Posterior cingulate gyrus (tissue), 11 donors: ENCODE measurements around the gene KYAT1.
A peak's percentile ranks its signal among the peaks of the same experiment; 100 is the strongest.
"Not testable (repeated sequence)": the region's sequence is repeated elsewhere in the genome, so short reads cannot be mapped to it uniquely, and the experiment has no call there.

ENCODE experiments used
- DNase-seq, 10 donors: peaks; one replicate each; pipeline versions ENCODE4 v3.0.0 to v3.0.0-alpha.2; 2020 to 2021; ENCODE audit warnings: mixed read lengths in 3 of 10
- intact Hi-C: fragments of 100-400 bp; cut with DNase I; formaldehyde crosslinking; loops from one replicate; pipeline ENCODE4 v1.15.1; 2023

The KYAT1 gene

DNA sequence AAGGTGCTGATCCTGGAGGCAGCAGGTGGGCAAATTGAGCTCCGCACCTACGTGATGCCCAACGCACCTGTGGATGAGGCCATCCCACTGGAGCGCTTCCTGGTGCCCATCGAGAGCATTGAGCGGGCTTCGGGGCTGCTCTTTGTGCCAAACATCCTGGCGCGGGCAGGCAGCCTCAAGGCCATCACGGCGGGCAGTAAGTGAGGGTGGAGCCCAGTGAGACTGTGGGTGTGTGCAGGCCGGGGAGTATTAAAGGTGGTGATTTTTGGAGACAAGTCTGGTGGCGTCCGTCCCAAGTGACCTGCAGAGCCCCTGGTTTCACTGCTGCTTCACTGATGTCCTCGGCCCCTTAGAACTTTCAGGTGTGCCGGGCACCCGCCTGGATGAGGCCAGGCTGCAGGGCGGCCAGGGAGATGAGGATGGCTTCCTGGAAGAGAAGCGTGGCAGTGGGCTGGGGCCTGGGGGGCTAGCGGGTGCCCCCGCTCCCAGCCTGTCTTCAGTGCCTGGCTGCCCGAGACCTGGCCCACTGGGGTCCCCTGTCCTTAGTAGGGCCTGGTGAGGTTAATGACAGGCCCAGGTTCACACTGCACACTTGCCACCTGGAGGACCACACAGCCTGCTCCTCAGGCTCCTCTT is 59.2 kb downstream of the KYAT1 start:
- intact Hi-C loops: no loop called here
- DNase-seq: peak in 2 of 10 donors; percentile 51 to 66

DNA sequence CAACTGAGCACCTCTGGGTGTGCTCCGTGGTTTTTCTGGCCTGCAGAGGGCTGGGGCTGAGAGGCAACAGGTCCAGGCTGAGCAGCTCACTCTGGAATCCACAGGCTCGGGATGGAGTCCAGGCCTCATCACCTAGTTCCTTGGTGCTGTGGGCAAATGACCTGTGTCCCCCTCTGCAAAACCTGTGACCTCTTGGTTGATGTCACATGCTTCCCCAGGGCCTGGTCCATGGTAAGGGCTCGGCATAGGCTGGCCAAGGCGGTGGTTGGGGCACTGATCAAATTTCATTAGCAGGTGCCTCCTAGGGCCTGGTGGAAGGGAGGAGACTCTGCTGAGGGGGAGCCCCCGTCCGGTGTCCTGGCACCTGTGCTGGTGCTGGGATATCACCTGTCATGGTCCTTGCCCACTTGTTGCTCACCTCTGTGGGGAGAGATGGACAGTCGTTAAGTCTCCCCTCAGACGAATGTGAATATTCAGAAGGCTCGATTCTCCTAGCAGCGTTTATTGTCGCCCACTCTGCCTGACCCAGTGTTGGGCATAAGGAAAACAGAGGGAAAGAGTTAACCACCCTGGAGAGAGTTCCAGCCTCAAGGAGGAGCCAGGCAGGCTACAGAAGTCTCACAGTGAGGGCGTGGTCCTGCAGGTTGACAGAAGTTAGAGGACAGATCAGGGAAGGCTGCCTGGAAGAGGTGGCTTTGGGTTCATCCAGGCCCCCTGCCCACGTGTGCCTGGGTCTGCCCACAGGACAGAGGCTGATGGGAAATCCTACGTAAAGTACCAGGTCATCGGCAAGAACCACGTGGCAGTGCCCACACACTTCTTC is 60.0 kb downstream of the KYAT1 start:
- intact Hi-C loops: no loop called here
- DNase-seq: peak in 2 of 10 donors; percentile 42 to 50

DNA sequence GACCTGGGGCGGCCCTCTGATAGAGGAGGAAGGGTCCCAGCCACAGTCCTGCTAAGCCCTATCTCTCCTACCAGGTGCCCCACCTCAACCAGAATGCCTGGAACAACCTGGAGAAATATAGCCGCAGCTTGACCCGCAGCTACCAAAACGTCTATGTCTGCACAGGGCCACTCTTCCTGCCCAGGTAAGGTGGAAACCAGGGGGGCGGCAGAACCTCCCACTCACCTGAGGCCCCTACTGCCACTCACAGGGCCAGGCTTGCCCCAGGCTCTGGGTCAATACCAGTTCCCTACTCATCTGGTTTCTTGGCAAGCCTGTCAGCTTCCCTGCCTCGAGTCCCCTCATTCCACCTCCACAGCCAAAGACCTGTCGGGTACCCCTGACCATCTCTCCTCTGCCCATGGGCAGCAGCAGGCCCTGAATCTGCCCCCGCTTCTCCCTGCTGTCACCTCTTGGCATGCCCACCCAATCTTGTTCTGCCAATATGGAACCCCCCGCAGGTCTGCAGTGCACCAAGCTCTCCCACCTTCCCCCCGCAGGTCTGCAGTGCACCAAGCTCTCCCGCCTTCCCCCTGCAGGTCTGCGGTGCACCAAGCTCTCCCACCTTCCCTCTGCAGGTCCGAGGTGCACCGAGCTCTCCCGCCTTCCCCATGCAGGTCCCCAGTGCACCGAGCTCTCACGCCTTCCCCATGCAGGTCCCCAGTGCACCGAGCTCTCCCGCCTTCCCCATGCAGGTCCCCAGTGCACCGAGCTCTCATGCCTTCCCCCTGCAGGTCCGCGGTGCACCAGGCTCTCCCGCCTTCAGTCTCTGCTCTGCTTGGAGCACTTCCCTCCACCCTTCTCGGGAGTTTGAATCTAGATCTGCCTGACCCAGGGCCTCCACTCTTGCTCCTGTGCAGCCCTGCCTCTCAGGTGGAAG is 60.8 kb downstream of the KYAT1 start:
- intact Hi-C loops: no loop called here

DNA sequence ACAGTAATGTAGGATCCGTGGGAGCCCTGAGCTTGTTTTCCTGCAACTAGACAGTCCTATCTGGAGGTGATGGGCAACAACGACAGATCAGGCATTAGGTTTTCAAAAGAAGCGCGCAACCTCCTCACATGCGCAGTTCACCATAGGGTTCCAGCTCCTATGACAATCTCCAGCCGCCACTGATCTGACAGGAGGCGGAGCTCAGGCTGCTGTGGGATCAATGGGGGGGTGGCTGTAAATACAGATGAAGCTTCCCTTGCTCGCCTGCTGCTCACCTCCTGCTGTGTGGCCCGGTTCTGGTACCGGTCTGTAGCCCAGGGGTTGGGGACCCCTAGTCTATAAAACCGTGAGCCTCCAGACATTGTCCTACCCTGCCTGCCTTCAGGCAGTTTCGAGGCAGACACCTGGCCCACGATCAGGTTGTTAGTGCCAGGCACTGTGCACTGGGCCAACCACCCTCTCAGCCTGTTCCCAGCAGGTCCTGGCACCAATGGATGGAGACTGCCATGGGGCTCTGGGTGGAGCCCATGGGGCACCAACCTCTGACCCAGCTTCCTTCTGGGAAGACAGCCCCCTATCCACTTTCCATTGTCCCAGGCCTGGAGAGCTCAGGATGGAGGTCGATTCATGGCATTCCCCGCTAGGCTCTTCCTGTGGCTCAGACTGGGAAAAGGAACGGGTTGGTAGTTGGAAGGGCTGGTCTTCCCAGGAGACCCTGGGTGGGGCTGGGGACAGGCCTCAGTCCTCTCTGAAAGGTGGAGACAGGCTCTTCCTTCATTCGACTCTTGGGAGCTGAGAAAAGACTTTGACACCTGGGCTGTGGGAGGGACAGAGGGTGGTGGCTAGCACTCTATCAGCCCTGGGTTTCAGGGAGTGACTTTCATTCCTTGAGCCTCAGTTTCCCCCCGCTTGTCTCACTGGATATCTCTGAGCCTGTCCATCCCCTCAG is 61.8 kb downstream of the KYAT1 start:
- intact Hi-C loops: no loop called here
- DNase-seq: peak in 9 of 10 donors; percentile 31 to 93 (median 62)

More for the DNA sequence above, 60.8 kb downstream of the KYAT1 start:
- peak in 1 of 10 donors; percentile 73 for DNase-seq

DNA sequence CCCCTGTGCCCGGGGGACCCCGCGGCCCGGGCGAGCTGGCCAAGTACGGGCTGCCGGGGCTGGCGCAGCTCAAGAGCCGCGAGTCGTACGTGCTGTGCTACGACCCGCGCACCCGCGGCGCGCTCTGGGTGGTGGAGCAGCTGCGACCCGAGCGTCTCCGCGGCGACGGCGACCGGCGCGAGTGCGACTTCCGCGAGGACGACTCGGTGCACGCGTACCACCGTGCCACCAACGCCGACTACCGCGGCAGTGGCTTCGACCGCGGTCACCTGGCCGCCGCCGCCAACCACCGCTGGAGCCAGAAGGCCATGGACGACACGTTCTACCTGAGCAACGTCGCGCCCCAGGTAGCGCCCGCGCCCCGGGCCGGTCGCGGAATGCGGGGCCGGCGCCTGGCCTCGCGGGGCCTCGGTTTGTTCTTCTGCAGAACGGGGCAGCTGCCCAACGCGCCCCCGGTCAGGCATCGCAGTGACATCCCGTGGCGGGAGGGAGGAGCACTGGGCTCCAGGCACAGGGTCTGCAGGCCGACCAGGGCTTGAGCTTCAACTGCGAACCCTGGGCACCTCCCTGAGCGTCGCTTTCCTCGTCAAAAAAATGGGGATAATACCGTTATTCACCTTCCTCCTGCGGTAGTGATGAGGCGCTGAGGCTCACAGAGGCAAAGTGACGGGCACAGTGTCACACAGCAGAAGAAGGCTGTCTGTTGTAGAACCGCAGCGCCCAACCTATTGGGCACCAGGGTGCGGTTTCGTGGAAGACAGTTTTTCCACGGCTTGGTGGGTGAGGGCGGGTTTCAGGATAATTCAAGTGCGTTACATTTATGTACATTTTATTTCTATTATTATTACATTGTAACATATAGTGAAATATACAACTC is 62.7 kb downstream of the KYAT1 start:
- intact Hi-C loops: no loop called here
- peak in 9 of 10 donors; percentile 35 to 93 (median 45) for DNase-seq

DNA sequence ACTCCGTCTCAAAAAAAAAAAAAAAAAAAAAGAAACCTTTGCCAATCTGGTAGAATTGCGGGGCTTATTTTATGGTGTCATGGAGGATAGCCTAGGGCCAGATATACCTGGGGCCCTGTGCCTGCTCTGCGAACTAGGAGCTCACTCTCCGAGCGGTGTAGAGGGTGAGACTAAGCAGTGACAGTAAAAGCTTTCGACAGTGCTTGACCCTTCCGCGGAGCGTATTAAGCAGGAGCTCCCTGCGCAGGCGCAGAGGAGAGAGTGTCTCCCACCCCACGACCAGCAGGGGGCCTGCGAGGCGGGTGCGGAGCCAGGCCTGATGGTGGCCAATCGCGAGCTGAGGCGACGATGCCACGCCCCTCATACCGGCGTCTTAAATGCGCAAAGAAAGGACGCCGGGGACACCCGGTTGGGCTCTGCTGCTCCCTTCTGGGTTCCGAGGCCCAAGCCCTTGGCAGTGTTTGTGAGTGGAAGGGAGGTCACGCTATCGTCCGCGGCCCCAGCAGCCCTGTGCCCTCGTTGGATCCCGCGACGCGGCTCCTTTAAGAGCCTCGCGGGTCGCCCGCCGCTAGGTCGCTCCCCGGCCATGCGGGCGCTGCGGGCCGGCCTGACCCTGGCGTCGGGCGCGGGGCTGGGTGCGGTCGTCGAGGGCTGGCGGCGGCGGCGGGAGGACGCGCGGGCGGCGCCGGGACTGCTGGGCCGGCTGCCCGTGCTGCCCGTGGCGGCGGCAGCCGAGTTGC is 63.5 kb downstream of the KYAT1 start, which contains the start of gene ENDOG:
ENDOG (plus strand) TSS at position 402 of the 740 bp plus-strand sequence; CDS start at position 587, 185 bp downstream.
- peak; percentile 97 to 100 (median 98) for DNase-seq
- intact Hi-C loops: no loop called here

DNA sequence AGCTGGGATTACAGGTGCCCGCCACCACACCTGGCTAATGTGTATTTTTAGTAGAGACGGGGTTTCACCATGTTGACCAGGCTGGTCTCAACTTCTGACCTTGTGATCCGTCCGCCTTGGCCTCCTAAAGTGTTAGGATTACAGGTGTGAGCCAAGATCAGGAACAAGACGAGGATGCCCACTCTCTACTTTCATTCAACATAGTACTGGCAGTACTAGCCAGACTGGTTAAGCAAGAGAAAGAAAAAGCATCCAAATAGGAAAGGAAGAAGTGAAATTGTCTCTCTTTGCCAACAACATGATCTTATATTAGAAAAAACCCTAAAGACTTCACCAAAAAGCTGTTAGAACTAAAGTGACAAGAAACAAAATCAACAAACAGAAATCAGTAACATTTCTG is 70.9 kb downstream of the KYAT1 start:
- intact Hi-C loops: no loop called here
- DNase-seq: no peak

DNA sequence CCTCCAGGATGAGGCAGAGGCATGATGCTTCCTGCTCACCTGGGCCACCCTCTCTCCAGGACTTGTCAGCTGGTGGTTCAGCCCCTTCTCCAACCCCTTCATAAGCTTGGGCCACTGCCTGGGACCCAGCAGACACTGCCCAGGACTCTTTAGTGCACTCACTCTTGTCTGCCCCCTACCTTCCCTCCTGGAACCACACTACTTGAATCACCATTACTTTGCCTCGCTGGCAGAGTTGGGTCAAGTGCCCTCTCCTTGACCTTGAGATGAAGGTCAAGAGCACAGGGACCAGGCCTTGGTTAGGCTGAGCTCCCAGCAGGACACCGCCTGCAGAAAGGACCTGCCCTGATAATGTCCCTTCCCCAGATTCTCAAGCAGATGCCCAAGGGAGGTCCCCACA is 71.9 kb downstream of the KYAT1 start:
- DNase-seq: peak in 1 of 10 donors; percentile 39
- intact Hi-C loops: no loop called here

DNA sequence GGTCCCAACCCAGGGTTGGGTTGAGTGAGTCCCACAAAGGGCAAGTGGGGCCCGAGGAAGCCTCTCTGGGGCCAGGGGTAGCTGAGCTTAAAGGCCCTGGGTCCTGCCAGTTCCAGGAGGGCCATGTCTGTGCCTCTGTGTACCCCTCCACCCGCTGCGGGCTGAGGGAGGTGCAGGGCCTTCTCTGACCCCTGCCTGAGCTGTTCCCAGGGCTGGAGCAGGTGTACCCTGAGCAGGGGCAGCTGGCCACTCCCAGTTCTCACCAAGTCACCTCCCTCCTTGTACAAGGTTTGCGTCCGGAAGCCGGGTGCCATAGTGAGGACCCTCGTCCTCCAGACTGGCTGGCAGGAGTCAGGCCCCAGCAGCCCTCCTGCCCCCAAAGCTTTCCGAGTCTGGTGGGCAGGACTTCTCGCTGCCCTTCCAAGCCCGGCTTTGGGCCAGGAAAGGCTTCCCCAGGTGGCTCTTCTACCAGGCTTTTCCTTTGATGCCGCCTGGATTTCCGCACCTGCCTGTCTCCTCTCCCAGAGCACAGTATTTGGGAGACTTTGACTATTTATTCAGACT is 72.6 kb downstream of the KYAT1 start:
- intact Hi-C loops: no loop called here
- DNase-seq: peak in 2 of 10 donors; percentile 59 to 80

DNA sequence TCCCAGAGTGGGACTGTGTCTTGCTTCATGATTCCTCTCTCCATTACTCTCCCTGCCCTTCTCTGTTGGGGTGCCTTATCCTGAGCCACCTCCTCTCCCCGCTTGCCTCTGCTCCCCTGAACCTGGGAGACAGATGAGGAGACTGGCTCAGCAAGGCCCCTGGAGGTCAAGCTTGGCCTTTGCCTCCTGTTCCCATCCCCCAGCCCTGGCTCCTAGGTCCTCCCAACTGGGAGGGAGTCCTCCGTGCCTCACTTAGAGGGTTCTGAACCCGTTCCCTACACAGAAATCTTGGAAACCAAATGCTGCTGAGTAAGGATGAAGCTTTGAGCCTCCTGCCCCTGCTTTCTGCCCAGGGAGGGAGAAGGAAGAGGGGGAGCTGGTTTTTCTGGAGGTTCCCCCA is 73.2 kb downstream of the KYAT1 start:
- intact Hi-C loops: no loop called here
- peak in 1 of 10 donors; percentile 20 for DNase-seq

DNA sequence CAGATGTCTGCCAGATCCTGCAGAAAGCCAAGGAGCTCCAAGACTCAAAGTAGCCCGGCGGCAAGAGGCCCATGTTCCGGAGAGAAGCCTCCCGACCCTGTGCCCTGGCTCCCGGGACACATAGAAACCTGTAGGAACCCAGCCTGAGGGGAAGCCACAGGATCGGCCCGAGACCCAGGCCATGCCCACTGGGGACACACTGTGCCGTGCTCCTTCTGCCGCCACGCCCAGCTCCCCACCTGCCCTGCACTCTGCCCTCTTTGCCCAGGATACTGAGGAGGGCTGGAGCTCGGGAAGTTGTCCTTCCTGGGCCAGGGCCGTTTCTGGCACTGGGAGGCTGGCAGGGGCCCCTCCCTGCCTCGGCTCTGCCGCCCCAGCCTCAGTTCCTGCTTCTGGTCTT is 73.9 kb downstream of the KYAT1 start:
- intact Hi-C loops: no loop called here
- DNase-seq: peak in 1 of 10 donors; percentile 72

DNA sequence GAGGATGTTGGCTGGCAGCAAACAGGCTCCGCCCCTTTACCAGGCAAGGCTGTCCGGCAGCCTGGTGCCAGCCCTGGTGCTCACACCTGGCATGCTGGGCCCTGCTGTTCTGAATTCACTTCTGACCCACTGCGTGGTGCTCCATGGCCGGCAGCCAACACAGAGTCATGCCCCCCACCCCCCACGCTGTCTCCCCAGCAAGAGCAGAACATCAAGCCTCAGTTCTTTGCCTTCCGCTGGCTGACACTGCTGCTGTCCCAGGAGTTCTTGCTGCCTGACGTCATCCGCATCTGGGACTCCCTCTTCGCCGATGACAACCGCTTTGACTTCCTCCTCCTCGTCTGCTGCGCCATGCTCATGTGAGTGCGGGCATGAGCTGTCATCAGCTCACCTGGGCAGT is 76.1 kb downstream of the KYAT1 start:
- intact Hi-C loops: no loop called here
- DNase-seq: peak in 6 of 10 donors; percentile 14 to 93 (median 54)

DNA sequence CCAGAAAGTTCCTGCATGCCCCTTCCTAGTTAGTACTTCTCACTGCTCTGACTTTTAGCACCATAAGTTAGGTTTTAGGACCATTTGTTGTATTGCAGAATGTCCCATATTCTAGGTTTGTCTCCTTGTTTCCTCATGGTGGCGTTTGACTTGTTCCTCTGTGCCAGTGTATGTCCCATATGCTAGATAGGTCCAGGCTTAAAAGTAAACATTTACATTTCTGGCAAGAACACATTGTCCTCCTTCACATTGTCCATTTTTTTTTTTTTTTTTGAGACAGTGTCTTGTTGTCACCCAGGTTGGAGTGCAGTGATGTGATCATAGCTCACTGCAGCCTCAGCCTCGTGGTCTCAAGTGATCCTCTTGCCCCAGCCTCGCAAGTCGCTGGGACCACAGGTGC is 79.3 kb downstream of the KYAT1 start:
- intact Hi-C loops: no loop called here
- DNase-seq: peak in 1 of 10 donors; percentile 13

DNA sequence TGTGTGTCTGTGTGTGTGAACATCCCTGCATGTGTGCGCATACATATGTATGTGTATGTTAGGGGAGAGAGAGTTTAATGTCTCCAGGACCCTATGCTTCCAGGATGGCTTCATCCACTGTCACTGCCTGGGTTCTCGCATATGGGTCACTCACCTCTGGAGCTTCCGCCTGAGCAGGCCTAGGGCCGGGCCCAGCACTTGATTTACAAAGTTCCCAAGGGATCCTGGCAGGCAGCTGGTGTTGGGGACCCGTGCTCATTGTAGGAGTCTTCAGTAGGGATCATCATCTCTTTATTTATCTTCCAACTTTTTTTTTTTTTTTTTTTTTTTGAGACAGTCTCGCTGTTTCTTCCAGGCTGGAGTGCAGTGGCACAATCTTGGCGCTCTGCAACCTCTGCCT is 81.7 kb downstream of the KYAT1 start:
- intact Hi-C loops: no loop called here
- DNase-seq: peak in 2 of 10 donors; percentile 67 to 75

DNA sequence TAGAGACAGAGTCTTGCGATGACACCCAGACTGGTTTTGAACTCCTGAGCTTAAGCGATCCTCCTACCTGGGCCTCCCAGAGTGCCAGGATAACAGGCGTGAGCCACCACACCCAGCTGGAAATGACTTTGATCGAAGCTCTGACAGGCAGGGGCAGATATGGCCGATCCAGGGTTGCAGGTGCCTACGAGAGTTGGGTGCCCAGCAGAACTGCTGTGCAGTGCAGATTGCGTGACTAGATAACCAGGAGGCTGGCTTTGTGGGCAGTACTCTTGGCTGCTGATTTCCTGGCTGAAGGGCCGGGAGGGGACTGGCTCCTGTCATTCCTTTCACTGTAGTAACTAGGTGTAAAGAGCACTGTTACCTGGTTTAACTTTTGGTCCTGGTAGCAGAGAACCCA is 82.9 kb downstream of the KYAT1 start:
- intact Hi-C loops: no loop called here
- DNase-seq: peak in 1 of 10 donors; percentile 71

DNA sequence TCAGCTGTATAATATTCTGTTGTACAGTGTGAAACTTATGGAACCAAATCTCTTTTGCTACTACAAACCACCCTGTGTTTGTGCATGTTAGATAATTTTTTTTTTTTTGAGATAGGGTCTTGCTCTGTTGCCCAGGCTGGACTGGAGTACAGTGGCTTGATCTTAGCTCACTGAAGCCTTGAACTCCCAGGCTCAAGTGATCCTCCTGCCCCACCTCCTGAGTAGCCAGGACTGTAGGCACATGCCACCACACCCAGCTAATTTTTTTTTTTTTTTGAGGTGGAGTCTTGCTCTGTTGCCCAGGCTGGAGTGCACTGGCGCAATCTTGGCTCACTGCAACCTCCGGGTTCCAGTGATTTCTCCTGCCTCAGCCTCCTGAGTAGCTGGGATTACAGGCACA is 86.8 kb downstream of the KYAT1 start:
- intact Hi-C loops, DNase-seq: not testable (repeated sequence)

DNA sequence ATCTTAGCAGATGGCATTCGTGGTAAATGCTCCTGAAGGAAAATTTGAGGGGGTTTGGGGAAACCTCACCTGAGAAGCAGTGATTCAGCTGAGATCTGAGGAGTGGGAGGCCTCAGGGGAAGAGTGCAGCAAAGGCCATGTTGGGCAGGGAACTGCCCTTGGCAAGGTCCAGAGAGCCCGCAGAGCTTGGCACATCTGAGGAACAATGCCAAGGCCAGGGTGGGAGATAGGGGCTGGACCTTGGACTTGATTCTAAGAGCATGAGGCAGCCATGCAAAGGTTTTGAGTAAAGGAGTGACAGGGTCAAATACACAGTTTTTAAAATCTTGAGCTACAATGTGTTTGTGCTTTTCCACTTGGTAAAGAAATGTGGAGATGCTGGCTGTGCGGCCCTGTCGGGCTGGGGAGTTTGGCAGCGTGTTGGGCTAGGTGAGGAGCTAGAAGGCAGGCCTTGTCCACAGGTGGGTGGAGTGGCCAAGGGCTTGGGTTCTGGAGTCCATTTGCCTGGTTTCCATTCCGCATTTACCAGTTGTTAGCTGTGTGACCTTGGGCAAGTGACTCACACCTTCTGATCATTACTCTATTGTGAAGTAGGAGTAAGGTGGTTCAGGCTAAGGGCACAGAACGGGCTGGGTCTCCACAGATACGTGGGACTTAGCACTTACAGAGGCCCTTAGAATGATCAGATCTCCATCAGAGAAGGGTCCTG is 88.6 kb downstream of the KYAT1 start:
- intact Hi-C loops: no loop called here
- peak in 1 of 10 donors; percentile 54 for DNase-seq
